KOPT-K1 (cell line): ENCODE data around the gene PRR5.

Experiments
- H3K27ac ChIP-seq: fragments of 200-600 bp; sonication (generic); 2 replicates; pipeline ENCODE4 v1.5.1; 2016; ENCODE audit warnings: antibody characterized with exemption, mild to moderate bottlenecking, low read depth, low read length; ENCODE audit not compliant: poor library complexity, severe bottlenecking
- H3K36me3 ChIP-seq: fragments of 200-600 bp; sonication (generic); 2 replicates; pipeline ENCODE4 v1.5.1; 2017; ENCODE audit warnings: antibody characterized with exemption, mild to moderate bottlenecking, low read length, moderate library complexity; ENCODE audit not compliant: insufficient read depth
- H3K9me3 ChIP-seq: fragments of 200-600 bp; sonication (generic); 2 replicates; pipeline ENCODE4 v1.5.1; 2017; ENCODE audit warnings: antibody characterized with exemption, low read length, mild to moderate bottlenecking; ENCODE audit not compliant: insufficient read depth, poor library complexity, severe bottlenecking

PRR5 gene

GRCh38 chr22:44755956-44756361 is 54.0 kb downstream of the PRR5 start:
- H3K9me3 ChIP-seq = no peaks in the 10 kb centered on the region
- H3K27ac ChIP-seq = no peak overlapping the region
- H3K36me3 ChIP-seq = no peaks in the 10 kb centered on the region

DNA sequence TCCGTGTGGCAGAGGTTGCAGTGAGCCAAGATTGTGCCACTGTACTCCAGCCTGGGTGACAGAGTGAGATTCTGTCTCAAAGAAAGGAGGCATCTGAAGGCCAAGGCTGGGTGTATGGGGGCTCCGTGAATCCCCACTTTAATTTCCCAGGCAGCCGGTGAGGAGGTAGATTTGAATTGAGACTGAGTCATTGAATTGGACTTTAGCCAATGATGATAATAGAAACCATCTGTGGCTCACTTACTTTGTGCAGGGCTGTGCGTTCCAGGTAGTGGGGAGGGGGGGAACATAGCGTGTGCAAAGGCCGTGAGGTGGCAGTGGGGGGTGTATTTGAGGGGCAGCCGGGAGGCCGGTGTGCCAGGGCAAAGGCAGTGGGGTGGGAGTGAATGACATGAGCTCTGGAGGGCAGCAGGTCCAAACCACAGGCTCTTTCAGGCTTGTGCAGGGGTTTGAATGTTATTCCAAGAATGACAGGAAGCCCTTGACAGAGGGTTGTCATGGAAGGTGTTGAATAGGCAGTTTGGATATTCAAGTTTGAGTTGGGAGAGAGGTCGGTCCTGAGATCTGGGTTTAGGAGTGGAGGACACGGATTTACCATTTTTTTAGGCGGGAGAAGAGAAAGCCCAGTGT is 56.5 kb downstream of the PRR5 start:
- no peaks in the 10 kb centered on the region for H3K36me3 ChIP-seq
- no peak overlapping the region for H3K27ac ChIP-seq

GRCh38 chr22:44759001-44759400 is 57.0 kb downstream of the PRR5 start:
- H3K36me3 ChIP-seq = no peaks in the 10 kb centered on the region
- no peak overlapping the region for H3K27ac ChIP-seq
- H3K9me3 ChIP-seq = no peaks in the 10 kb centered on the region

More for the DNA sequence above, 56.5 kb downstream of the PRR5 start:
- H3K9me3 ChIP-seq = no peaks in the 10 kb centered on the region

DNA sequence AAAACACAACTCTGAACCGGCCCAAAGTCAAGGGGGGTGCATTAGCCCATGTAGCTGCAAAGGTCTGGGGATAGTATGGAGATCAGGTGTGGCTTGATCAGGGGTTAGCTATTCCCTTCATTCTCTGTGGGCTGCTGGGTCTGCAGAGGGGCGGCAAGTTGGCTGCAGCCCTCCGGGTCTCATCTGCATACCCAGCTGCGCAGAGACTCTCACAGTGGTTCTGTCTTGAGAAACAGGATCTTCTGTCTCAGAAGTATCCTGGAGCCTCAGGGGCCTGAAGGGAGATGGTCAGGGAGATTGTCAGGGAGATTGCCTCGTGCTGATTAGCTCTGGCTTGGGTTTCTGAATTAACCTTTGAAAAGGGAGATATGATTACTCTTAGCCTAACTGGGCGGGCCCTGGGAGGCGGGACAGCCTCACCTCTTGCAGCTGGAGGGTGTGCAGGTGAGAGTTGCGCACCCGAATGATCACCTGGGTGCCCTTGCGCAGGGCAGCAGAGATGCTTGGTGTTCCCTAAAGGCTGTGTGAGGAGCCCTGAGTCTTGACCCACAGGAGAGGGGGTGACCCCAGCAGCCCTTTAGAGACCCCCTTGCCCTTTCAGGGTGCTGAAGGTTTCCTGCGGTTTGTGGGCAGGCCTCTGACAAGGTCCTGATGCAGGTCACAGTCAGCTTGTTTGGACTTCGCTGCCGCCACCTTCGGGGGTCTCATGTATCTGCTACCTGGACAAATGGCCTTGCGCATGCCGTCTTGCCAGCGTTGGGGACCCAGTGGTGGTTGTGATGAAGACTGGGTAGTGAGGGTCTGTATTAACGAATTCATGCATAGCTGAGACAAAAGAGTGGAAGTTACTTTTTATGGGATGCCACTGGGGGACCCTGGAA is 57.7 kb downstream of the PRR5 start:
- Histone ChIP-seq H3K27ac (no peak overlapping the region), H3K9me3 (no peaks in the 10 kb centered on the region), H3K36me3 (no peaks in the 10 kb centered on the region)

- H3K9me3 ChIP-seq = no peaks in the 10 kb centered on the region
- no peaks in the 10 kb centered on the region for H3K36me3 ChIP-seq
- H3K27ac ChIP-seq = no peak overlapping the region
These were observed 58.5 kb downstream of the PRR5 start for GRCh38 chr22:44760476-44760875.

- Histone ChIP-seq H3K36me3 (no peaks in the 10 kb centered on the region), H3K27ac (no peak overlapping the region), H3K9me3 (no peaks in the 10 kb centered on the region)
These were observed 59.0 kb downstream of the PRR5 start for GRCh38 chr22:44761025-44761424.

- H3K27ac ChIP-seq = no peak overlapping the region
- H3K9me3 ChIP-seq = no peaks in the 10 kb centered on the region
These were observed 62.4 kb downstream of the PRR5 start for GRCh38 chr22:44764373-44764772.

GRCh38 chr22:44764974-44765373 is 63.0 kb downstream of the PRR5 start:
- H3K36me3 ChIP-seq = no peaks in the 10 kb centered on the region
- H3K27ac ChIP-seq = no peak overlapping the region
- no peaks in the 10 kb centered on the region for H3K9me3 ChIP-seq

More at GRCh38 chr22:44764373-44764772, 62.4 kb downstream of the PRR5 start:
- no peaks in the 10 kb centered on the region for H3K36me3 ChIP-seq

GRCh38 chr22:44765571-44766285 is 63.7 kb downstream of the PRR5 start:
- H3K36me3 ChIP-seq = no peaks in the 10 kb centered on the region

GRCh38 chr22:44773082-44773481 is 71.1 kb downstream of the PRR5 start:
- Histone ChIP-seq H3K9me3 (peaks cover 18% of the 10 kb centered on the region), H3K36me3 (no peaks in the 10 kb centered on the region), H3K27ac (no peak overlapping the region)

More at GRCh38 chr22:44765571-44766285, 63.7 kb downstream of the PRR5 start:
- Histone ChIP-seq H3K9me3 (no peaks in the 10 kb centered on the region), H3K27ac (no peak overlapping the region)

DNA sequence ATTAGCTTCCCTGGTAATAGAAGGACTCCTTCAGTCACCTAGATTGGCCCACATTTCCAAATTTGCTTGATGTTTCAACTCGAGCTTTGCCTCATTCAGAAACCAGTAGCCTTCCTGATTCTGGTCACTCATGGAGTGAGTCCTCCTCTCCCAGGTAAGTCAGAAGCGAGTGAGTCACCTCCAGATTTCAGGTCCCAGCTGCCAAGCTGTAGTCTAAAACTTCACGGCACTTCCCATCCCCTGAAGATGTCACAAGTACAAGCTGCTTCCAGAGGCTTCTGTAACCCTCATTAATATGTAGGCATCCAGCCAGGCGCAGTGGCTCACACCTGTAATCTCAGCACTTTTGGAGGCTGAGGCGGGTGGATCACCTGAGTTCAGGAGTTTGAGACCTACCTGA is 73.9 kb downstream of the PRR5 start:
- Histone ChIP-seq H3K9me3 (peaks cover 18% of the 10 kb centered on the region), H3K36me3 (no peaks in the 10 kb centered on the region), H3K27ac (no peak overlapping the region)

GRCh38 chr22:44776605-44777363 is 74.8 kb downstream of the PRR5 start:
- H3K27ac ChIP-seq = no peak overlapping the region
- H3K9me3 ChIP-seq = peaks cover 18% of the 10 kb centered on the region

GRCh38 chr22:44777364-44777755 is 75.4 kb downstream of the PRR5 start:
- no peaks in the 10 kb centered on the region for H3K36me3 ChIP-seq
- no peak overlapping the region for H3K27ac ChIP-seq
- peaks cover 17% of the 10 kb centered on the region for H3K9me3 ChIP-seq

More at GRCh38 chr22:44776605-44777363, 74.8 kb downstream of the PRR5 start:
- H3K36me3 ChIP-seq = no peaks in the 10 kb centered on the region

DNA sequence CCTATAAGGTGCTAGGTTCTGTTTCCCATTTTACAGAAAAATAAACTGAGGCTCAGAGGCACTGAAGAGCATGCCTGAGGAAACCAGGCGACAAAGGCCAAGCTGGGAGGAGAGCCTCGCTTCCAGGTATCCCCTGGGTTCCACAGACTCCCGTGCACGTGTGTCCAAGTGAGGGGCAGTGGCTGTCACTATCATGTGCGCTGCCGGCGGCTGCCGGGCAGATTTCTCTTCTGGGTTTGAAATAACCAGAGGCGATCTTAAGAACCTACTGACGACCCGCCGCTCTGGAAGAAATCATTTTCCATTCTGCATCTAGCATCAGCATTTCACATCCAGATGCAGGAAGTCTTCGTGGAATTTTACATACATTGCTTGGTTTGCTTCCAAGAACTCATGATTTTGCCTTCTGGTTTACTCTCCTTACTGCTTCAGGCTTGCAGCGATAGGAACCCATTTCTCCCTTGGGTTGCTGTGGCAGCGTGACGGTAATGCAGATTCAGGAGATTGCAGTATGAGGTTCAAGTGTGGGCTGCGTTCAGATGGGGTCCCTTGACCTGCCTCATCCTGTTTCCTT is 79.0 kb downstream of the PRR5 start:
- Histone ChIP-seq H3K27ac (no peak overlapping the region), H3K36me3 (no peaks in the 10 kb centered on the region), H3K9me3 (no peaks in the 10 kb centered on the region)
